22Rv1 (cell line): ENCODE data around the gene SASH1.

ENCODE experiments used
- ZFX ChIP-seq: fragments of 450-650 bp; IDR thresholded peaks from 2 replicates; pipeline ENCODE4 v1.6.1; 2017; ENCODE audit warnings: antibody characterized with exemption, borderline replicate concordance
- TF ChIP-seq, protein P1 (sequence below): fragments of 450-650 bp; IDR thresholded peaks from 2 replicates; pipeline ENCODE4 v1.5.1; 2017; ENCODE audit warnings: mild to moderate bottlenecking

DNA sequence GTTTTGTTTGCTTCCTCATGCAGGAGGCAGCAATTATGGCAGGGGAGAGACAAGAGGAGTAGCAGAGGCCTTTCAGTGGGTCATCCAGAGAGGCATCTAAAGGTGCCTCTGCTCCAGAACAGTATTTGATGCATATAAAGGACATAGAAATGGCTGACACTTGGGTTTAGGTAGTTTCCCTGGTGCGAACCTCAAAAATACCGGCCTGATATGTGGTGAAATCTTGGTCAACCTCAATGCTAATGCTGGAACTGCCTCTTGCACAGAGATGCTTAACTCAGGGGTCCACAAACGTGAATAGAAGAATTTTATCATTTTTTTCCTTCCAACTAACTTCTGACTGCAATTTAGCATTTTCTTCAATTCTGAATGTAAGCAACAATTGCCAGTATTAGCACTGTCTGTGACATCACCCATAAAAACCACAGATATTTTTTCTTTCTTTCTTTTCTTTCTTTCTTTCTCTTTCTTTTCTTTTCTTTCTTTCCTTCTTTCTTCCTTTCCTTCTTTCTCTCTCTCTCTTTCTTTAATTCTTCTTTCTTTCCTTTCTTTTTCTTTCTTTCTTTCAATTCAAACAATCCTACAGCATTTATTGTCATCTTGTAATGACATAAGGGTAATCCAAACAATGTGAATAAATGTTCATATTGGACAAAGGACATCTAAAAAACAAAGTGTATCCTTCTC lies 224.2 kb downstream of the SASH1 start:
- TF ChIP-seq, protein P1, sequence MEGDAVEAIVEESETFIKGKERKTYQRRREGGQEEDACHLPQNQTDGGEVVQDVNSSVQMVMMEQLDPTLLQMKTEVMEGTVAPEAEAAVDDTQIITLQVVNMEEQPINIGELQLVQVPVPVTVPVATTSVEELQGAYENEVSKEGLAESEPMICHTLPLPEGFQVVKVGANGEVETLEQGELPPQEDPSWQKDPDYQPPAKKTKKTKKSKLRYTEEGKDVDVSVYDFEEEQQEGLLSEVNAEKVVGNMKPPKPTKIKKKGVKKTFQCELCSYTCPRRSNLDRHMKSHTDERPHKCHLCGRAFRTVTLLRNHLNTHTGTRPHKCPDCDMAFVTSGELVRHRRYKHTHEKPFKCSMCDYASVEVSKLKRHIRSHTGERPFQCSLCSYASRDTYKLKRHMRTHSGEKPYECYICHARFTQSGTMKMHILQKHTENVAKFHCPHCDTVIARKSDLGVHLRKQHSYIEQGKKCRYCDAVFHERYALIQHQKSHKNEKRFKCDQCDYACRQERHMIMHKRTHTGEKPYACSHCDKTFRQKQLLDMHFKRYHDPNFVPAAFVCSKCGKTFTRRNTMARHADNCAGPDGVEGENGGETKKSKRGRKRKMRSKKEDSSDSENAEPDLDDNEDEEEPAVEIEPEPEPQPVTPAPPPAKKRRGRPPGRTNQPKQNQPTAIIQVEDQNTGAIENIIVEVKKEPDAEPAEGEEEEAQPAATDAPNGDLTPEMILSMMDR = no peak
- no peak for TF ChIP-seq ZFX
